Activated CD8-positive, alpha-beta memory T cell treated with anti-CD3 and anti-CD28 coated beads, Interleukin-2, amount 10 ng/mL, durations not matched to agents 7 days and 5 days (primary cell): ENCODE measurements around the gene UBN1. TPM values are rescaled to one million over a fixed set of nuclear protein-coding genes. Genes with fewer than 3 reads are reported as not detected.

ENCODE experiments used
- ATAC-seq: fragments of 150-1000 bp; cut with Tn5 transposase; one replicate; pipeline ENCODE4 v1.10.0; 2021; ENCODE audit warnings: moderate library complexity
- CTCF ChIA-PET: fragments of 350-600 bp; sonication (Branson Sonifier 250); formaldehyde crosslinking; loops from one replicate; lab custom pipeline; 2021; ENCODE audit warnings: antibody characterized with exemption; lab: Charles Lee
- DNase-seq: peaks from one replicate; pipeline ENCODE4 v3.0.0-alpha.2; 2020
- H3K27ac Mint-ChIP-seq: one replicate; pipeline ENCODE4 v1.8.0; 2021; ENCODE audit warnings: mild to moderate bottlenecking, mixed read lengths
- H3K27me3 Mint-ChIP-seq: one replicate; pipeline ENCODE4 v1.8.0; 2021; ENCODE audit warnings: mixed read lengths
- H3K36me3 Mint-ChIP-seq: one replicate; pipeline ENCODE4 v1.8.0; 2021; ENCODE audit warnings: mild to moderate bottlenecking, mixed read lengths
- H3K4me1 Mint-ChIP-seq: one replicate; pipeline ENCODE4 v1.8.0; 2021; ENCODE audit warnings: mixed read lengths
- H3K4me3 Mint-ChIP-seq: one replicate; pipeline ENCODE4 v1.8.0; 2021; ENCODE audit warnings: mild to moderate bottlenecking, moderate library complexity, mixed read lengths
- H3K9me3 Mint-ChIP-seq: one replicate; pipeline ENCODE4 v1.8.0; 2022; ENCODE audit warnings: low read depth, mixed read lengths
- total RNA-seq, 2 experiments: library from RNA; stranded (reverse); gene quantifications; one replicate each; pipeline ENCODE4 v1.2.3, GENCODE V29; 2021

The UBN1 gene
- total RNA-seq, 2 experiments from 2014 or later = 45.1 to 46.3 TPM

DNA sequence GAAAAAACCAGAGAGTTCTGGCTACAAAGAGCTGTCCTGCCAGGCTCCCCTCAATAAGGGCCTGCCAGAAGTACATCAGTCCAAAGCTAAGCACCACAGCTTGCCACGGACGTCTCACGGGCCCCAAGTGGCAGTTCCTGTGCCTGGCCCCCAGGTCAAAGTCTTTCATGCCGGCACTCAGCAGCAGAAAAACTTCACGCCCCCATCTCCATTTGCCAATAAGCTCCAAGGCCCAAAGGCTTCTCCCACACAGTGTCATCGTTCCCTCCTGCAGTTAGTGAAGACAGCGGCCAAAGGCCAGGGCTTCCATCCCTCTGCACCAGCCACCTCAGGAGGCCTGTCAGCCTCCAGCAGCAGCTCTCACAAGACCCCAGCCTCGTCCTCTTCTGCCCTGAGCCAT, 27.4 kb downstream of the UBN1 start:
- CTCF ChIA-PET = no interaction called here
- no peak for DNase-seq
- H3K9me3 Mint-ChIP-seq = no peaks in the 10 kb centered on the region
- peaks cover 35% of the 10 kb centered on the region for H3K36me3 Mint-ChIP-seq
- no peaks in the 10 kb centered on the region for H3K27me3 Mint-ChIP-seq
- no peaks in the 10 kb centered on the region for H3K4me1 Mint-ChIP-seq
- ATAC-seq = no peak
- H3K4me3 Mint-ChIP-seq = no peak overlapping the region
- no peak overlapping the region for H3K27ac Mint-ChIP-seq

DNA sequence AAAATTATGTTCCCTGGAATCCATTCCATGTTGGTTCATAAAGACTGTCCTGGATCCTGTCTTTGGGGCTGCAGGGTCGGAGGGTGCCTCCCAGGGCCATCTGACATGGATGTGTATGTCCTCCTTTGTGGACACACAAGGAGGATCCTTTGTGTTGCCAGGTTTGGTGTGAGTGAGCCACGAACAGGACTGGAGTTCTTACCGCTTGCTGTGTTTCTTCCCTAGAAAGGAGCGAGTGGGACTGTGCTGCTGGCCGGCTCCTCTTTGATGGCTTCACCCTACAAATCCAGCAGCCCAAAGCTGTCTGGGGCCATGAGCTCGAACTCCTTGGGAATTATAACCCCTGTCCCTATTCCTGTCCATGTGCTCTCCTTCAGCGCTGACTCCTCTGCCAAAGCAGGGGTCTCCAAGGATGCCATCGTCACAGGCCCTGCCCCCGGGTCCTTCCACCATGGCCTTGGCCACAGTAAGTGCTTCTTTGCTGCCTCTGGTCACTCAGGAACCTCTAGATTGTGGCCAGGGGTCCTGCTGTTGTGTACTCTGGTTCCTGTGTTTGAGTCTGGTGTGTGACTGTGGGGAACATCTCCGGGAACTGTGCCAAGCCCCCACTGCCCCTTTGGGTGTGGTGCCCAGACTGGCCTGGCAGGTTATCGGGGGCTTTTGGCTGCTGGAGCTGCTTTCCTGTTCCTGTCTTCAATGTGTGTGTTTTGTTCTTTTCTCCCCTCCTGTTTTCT, 29.5 kb downstream of the UBN1 start:
- no peak overlapping the region for H3K4me3 Mint-ChIP-seq
- no peaks in the 10 kb centered on the region for H3K27me3 Mint-ChIP-seq
- H3K27ac Mint-ChIP-seq = no peak overlapping the region
- DNase-seq (no peak), ATAC-seq (no peak)
- CTCF ChIA-PET = no interaction called here
- peaks cover 23% of the 10 kb centered on the region for H3K36me3 Mint-ChIP-seq
- H3K4me1 Mint-ChIP-seq = no peaks in the 10 kb centered on the region
- H3K9me3 Mint-ChIP-seq = no peaks in the 10 kb centered on the region

DNA sequence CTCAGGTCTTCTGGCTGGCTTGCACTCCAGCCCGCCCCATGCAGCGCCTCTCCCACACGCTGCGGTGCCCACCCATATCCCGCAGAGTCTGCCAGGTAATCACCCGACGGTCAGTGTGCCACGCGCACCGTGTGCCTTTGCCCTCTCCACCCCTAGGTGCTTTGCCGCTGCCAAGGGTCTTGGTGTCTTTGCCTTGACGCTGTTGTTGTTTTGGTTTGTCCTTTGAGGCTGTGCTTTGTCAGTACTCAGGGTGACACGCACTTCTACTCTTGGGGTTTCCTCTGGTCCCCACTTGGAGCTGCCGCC, 30.1 kb downstream of the UBN1 start:
- no peak for DNase-seq
- no peak for ATAC-seq
- H3K4me1 Mint-ChIP-seq = no peaks in the 10 kb centered on the region
- no peaks in the 10 kb centered on the region for H3K9me3 Mint-ChIP-seq
- H3K27me3 Mint-ChIP-seq = no peaks in the 10 kb centered on the region
- H3K36me3 Mint-ChIP-seq = peaks cover 20% of the 10 kb centered on the region
- CTCF ChIA-PET = no interaction called here
- H3K4me3 Mint-ChIP-seq = no peak overlapping the region
- no peak overlapping the region for H3K27ac Mint-ChIP-seq

DNA sequence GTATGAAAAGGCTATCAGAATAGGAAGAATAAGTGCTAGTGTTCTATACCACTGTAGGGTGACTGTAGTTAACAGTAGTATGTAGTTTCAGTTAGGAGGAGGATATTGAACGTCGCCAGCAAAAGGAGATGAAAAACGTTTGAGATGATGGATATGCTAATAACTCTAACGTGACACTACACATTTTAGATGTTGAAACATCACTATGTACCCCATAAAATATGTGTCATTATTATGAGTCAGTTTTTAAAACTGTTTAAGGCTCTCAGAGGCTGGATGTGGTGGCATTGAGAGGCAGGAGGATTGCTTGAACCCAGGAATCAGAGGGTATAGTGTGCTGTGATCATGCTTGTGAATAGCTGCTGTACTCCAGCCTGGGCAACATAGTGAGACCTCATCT, 31.8 kb downstream of the UBN1 start:
- CTCF ChIA-PET = no interaction called here
- Mint-ChIP-seq H3K4me3 (no peak overlapping the region), H3K27me3 (no peaks in the 10 kb centered on the region), H3K27ac (no peak overlapping the region), H3K9me3 (no peaks in the 10 kb centered on the region), H3K4me1 (no peaks in the 10 kb centered on the region), H3K36me3 (peaks cover 25% of the 10 kb centered on the region)
- ATAC-seq (no peak), DNase-seq (no peak)

DNA sequence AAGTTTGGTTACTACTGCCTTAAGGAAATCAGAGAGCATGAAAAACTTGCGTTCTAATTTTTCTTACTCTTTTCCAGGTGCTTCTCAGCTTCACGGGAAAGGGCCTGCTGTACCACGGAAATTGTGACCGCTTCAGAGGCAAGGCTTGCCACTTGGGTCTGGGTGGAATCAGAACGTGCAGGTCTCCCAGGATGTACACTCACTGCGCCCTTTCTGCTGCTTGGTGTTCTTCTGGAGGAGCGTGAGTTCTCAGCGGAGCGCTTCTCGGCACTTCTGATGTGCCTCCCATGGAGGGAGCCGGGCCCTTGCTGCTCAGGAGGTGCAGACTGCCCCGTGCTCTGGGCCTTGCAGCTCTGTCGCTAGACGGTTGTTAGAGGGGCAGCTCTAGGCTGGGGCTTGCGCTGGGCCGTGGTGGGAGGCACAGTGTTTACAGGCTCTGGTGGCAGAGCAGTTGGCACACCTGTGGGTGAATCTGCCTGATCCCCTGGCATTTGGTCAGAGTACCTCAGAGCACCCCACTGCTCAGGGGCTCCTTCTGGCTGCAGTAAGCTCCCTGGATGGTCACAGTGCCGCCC, 32.8 kb downstream of the UBN1 start:
- ATAC-seq = no peak
- H3K36me3 Mint-ChIP-seq = peaks cover 29% of the 10 kb centered on the region
- no peaks in the 10 kb centered on the region for H3K4me1 Mint-ChIP-seq

DNA sequence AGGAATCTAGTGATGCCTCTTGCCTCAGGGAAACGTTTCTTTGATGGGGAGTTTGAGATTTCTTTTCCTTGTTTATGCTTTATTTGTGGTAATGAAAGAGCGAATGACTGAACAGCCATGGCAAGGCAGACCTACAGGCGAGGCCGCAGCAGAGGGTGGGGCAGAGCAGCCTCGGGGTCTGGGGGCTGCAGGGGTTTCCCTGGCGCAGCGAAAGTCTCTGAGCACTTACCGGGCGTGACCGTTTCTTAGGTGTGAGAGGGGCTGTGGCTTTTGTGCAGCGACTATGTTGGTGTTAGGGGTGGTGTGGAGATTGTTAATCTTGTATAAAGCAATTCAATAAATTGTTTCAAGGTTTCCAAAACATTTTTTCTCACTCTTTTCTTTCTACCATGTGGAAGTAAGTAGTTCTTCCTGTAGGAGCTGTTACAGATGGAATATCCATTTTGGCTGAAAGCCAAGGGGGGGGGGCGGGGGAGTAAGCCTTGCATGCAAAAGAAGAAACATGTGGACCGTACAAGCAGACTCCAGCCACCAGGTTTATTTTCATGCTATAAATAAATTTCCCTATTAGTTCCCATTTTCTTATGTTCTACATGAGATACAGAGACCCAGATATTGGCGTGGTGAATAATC, 34.8 kb downstream of the UBN1 start:
- DNase-seq = no peak
- Mint-ChIP-seq H3K4me1 (no peaks in the 10 kb centered on the region), H3K27me3 (no peaks in the 10 kb centered on the region), H3K9me3 (no peaks in the 10 kb centered on the region), H3K27ac (no peak overlapping the region), H3K4me3 (no peak overlapping the region), H3K36me3 (peaks cover 28% of the 10 kb centered on the region)
- CTCF ChIA-PET = no interaction called here
- ATAC-seq = no peak

More for the DNA sequence above, 32.8 kb downstream of the UBN1 start:
- no peak overlapping the region for H3K27ac Mint-ChIP-seq
- CTCF ChIA-PET = no interaction called here
- H3K4me3 Mint-ChIP-seq = no peak overlapping the region
- no peak for DNase-seq
- no peaks in the 10 kb centered on the region for H3K9me3 Mint-ChIP-seq
- H3K27me3 Mint-ChIP-seq = no peaks in the 10 kb centered on the region

DNA sequence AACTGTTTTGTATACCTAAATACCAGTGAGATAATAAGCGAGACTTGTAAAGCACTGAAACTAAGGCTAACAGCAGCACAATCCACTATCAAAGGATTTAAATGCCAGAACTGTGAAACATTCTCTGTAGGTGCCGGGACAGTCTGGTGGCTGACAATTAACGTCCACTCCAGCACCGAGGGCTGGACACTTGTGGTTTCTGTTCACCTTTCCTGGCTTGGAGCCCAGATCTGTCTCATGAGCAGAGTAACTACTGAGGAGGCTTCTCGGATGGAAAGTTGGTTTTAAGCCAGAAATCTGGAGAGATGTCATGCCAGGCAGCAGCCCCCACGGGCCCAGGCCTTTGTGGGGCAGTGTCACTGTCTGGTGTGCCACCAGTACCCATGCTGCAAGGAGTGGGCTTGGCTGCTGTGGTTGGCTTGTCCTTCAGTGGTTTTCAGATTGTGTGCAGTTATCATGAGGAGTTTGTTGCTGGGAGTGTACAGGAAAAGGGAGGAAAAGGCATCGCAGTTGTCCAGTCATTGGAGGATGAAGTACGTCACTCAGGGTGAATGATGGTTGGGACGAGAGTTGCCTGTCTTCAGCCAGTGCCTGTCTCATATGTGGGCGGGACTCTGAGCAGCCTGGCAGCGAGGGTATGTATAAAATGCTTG, 35.5 kb downstream of the UBN1 start:
- Mint-ChIP-seq H3K4me1 (no peaks in the 10 kb centered on the region), H3K27me3 (no peaks in the 10 kb centered on the region), H3K36me3 (peaks cover 24% of the 10 kb centered on the region), H3K27ac (no peak overlapping the region), H3K4me3 (no peak overlapping the region), H3K9me3 (no peaks in the 10 kb centered on the region)
- DNase-seq = no peak
- CTCF ChIA-PET = no interaction called here
- no peak for ATAC-seq

DNA sequence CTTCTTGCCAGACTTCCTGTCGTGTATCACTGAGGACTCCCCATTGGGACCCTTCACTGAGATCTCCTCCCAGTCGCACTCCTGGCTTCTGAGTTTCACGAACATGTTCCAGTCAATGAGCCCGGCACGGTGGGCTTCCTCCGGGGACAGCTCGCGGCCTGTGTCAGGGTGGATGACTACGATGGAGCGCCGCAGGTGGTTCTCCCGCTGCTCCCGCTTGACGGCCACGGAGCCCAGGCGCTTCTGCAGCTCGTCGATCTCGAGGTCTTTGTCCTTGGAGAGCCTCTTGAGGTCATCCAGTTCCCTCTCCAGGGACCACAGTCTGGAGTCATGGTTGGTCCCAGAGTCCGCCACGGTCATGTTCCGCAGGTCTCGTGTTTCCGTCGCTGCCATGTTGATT, 36.2 kb downstream of the UBN1 start:
- H3K4me3 Mint-ChIP-seq = no peak overlapping the region
- no peak for ATAC-seq
- no peak for DNase-seq
- peaks cover 24% of the 10 kb centered on the region for H3K36me3 Mint-ChIP-seq
- H3K27me3 Mint-ChIP-seq = no peaks in the 10 kb centered on the region
- no peaks in the 10 kb centered on the region for H3K9me3 Mint-ChIP-seq
- H3K27ac Mint-ChIP-seq = no peak overlapping the region
- CTCF ChIA-PET = no interaction called here
- no peaks in the 10 kb centered on the region for H3K4me1 Mint-ChIP-seq

DNA sequence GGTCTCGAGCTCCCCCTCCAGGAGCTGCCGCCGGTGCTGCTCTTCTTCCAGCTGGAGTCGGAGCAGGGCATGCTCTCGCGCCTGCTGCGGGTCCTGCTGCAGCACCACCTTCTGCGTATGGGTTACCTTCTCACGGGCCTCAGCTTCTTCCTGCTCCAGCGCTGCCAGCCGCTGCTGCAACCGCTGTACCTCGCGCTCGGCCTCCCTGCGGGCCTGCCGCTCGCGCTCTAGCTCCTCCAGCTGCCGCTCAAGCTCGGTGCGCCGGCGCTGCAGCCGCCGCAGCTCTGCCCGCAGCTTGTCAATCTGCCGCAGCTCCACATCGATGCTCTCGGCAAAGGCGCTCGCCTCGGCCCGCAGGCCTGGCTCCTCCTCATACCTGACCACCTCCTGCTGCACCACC, 36.9 kb downstream of the UBN1 start:
- Mint-ChIP-seq H3K27me3 (no peaks in the 10 kb centered on the region), H3K27ac (peak overlapping the region; percentile 47), H3K36me3 (peaks cover 24% of the 10 kb centered on the region), H3K4me3 (no peak overlapping the region), H3K9me3 (no peaks in the 10 kb centered on the region), H3K4me1 (no peaks in the 10 kb centered on the region)
- CTCF ChIA-PET = interaction anchor here (0.6 kb wide), 1 partner anchor 195 kb away, joined by 3 read pairs; no protein-coding TSS in a partner anchor
- ATAC-seq = no peak
- DNase-seq = no peak

DNA sequence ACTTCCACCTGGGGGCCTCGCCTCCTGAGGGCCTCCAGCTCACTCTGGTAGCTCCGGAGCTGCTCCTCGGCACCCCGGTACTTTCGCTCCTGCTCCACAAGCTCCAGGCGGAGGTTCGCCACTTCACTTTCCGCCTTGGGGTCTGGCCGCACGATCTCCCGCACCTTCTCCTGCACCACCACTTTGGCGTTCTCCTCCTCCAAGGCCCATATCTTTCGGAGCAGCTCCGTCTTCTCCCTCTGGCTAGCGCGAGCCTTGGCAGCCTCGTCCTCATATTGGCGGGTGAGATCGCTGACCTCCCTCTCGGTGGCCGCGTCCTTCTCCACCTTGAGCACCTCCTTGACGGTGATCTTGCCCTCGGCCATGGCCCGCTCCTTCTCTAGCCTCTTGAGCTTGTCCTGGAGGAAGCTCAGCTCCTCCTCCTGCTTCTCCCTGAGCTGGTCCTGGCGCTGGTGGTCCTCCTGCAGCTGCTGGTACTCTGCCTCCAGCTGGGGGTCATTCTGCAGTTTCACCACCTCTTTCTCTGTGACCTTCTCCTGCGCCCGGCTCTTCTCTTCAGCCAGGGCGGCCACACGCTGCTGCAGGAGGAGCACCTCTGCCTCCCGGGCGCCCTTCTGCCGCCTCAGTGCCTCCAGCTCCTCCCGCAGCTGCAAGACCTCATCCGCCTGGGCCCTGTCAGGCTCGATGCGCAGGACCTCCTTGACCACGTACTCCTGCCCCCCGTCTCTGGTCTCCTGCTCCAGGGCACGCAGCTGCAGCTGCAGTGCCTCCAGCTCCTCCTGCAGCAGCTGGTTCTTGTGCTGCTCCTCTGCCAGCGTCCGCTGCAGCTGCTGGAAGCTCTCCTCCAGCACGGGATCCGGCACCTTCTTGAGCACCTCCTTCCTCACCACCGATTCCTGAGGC, 37.9 kb downstream of the UBN1 start:
- no peaks in the 10 kb centered on the region for H3K4me1 Mint-ChIP-seq
- no peak for ATAC-seq
- H3K9me3 Mint-ChIP-seq = no peaks in the 10 kb centered on the region
- no peak overlapping the region for H3K27ac Mint-ChIP-seq
- no peak overlapping the region for H3K4me3 Mint-ChIP-seq
- CTCF ChIA-PET = interaction anchor here (0.6 kb wide), 1 partner anchor 92 kb away, joined by 3 read pairs; no protein-coding TSS in a partner anchor
- no peak for DNase-seq
- peaks cover 21% of the 10 kb centered on the region for H3K36me3 Mint-ChIP-seq
- no peaks in the 10 kb centered on the region for H3K27me3 Mint-ChIP-seq

DNA sequence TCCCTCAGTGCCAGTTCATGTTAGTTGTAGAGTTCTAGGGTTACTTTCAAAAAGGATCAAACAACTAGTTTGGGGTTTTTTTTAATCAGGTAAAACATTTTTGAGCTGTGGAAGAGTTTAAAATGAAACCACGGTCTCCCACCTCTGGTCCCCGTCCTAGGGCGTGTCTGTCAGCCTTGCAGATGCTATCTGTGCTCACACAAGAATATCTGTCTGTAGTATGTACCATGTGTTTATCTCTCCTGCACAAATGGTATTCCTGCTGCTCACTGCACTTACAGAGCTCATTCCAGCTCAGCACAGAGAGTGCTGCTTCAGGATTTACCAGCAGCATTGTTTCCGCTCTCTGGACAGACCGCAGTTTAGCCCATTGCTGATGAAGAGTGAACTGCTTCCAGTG, 38.9 kb downstream of the UBN1 start:
- no peaks in the 10 kb centered on the region for H3K27me3 Mint-ChIP-seq
- no peak overlapping the region for H3K27ac Mint-ChIP-seq
- DNase-seq (no peak), ATAC-seq (no peak)
- no peak overlapping the region for H3K4me3 Mint-ChIP-seq
- CTCF ChIA-PET = interaction anchor here (0.6 to 1.0 kb wide), 2 partner anchors 15 to 67 kb away, joined by 3 read pairs; no protein-coding TSS in a partner anchor
- H3K36me3 Mint-ChIP-seq = peaks cover 21% of the 10 kb centered on the region
- no peaks in the 10 kb centered on the region for H3K9me3 Mint-ChIP-seq
- no peaks in the 10 kb centered on the region for H3K4me1 Mint-ChIP-seq

DNA sequence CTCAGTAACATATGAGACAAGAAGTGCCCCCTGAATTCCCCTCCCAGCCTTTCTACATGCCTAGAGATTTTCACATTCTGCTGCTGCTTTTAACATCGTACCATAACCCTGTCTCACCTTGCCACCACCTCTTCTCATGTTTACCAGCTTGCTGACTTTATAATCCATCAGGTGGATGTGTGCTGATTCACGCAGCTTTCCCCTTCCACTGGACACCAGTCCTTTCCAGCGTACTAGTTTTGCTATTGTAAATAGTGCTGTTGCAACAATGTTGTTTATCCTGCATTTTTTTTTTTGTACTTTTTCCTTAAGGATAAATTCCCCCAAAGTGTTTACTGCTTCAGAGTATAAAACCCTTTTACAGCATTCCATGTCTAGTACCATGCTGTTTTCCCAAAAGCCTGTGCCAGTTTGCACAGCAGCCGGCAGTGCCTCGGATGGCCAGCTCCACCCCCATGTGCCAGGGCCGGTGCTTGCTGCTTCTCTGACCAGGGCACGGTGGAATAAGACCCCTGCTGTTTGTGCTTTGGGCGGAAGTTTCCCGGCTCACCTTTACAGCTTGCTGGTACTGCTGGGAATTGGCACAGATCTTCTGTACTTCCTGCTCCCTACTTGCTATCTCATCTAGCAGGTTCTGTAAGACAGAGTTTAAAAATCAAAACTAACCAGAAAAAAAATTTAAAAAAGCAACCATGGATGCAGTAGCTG, 41.3 kb downstream of the UBN1 start:
- no peaks in the 10 kb centered on the region for H3K9me3 Mint-ChIP-seq
- ATAC-seq (no peak), DNase-seq (no peak)
- H3K36me3 Mint-ChIP-seq = peaks cover 16% of the 10 kb centered on the region
- peak overlapping the region; percentile 32 for H3K27ac Mint-ChIP-seq
- H3K27me3 Mint-ChIP-seq = no peaks in the 10 kb centered on the region
- H3K4me3 Mint-ChIP-seq = no peak overlapping the region
- no peaks in the 10 kb centered on the region for H3K4me1 Mint-ChIP-seq
- CTCF ChIA-PET = no interaction called here
